Glutamatergic neuron (in vitro differentiated cells): ENCODE results near the gene GRID1. TPM values are rescaled to one million over a fixed set of nuclear protein-coding genes. Genes with fewer than 3 reads are reported as not detected.

Source experiments
- DNase-seq: peaks from one replicate; pipeline ENCODE4 v3.0.0; 2022
- H3K27ac Mint-ChIP-seq: one replicate; pipeline ENCODE4 v1.8.0; 2020; ENCODE audit warnings: mild to moderate bottlenecking, mixed read lengths, inconsistent platforms; ENCODE audit not compliant: unreplicated experiment
- H3K27me3 Mint-ChIP-seq: one replicate; pipeline ENCODE4 v1.8.0; 2020; ENCODE audit warnings: mild to moderate bottlenecking, moderate library complexity, mixed read lengths, inconsistent platforms; ENCODE audit not compliant: unreplicated experiment
- H3K36me3 Mint-ChIP-seq: one replicate; pipeline ENCODE4 v1.8.0; 2020; ENCODE audit warnings: mild to moderate bottlenecking, mixed read lengths, inconsistent platforms; ENCODE audit not compliant: unreplicated experiment
- H3K4me1 Mint-ChIP-seq: one replicate; pipeline ENCODE4 v1.8.0; 2020; ENCODE audit warnings: mild to moderate bottlenecking, low read depth, mixed read lengths, inconsistent platforms; ENCODE audit not compliant: unreplicated experiment
- H3K4me3 Mint-ChIP-seq: one replicate; pipeline ENCODE4 v1.8.0; 2020; ENCODE audit warnings: mild to moderate bottlenecking, mixed read lengths, inconsistent platforms; ENCODE audit not compliant: unreplicated experiment
- H3K9me3 Mint-ChIP-seq: one replicate; pipeline ENCODE4 v1.8.0; 2020; ENCODE audit warnings: mild to moderate bottlenecking, moderate library complexity, mixed read lengths, inconsistent platforms; ENCODE audit not compliant: unreplicated experiment
- CTCF ChIP-seq: fragments of 200-600 bp; sonication (generic); IDR thresholded peaks from one replicate; pipeline ENCODE4 v1.5.0; 2021; ENCODE audit not compliant: partially characterized antibody, unreplicated experiment
- total RNA-seq: library from RNA; stranded (reverse); fragmentation: NEBNext Ultra II Directional; extraction: Animal tissue kit (Norgen Biotek cat#: 25700); gene quantifications from one replicate; pipeline ENCODE4 v1.2.1, GENCODE V29; 2021; ENCODE audit not compliant: unreplicated experiment

Gene GRID1
- total RNA-seq, 1 donor from 2014 or later: 8.0 TPM

GRCh38 chr10:86067436-86068050 lies 299.1 kb downstream of the GRID1 start:
- Mint-ChIP-seq H3K27me3 (peaks cover 6% of the 10 kb centered on the region), H3K4me3 (no peak overlapping the region), H3K9me3 (no peaks in the 10 kb centered on the region), H3K27ac (no peak overlapping the region), H3K4me1 (no peaks in the 10 kb centered on the region), H3K36me3 (no peaks in the 10 kb centered on the region)
- no peak for DNase-seq
- TF ChIP-seq CTCF: no peak

- Mint-ChIP-seq H3K36me3 (no peaks in the 10 kb centered on the region), H3K4me3 (no peak overlapping the region), H3K9me3 (no peaks in the 10 kb centered on the region), H3K4me1 (peaks cover 3% of the 10 kb centered on the region), H3K27ac (no peak overlapping the region), H3K27me3 (peaks cover 6% of the 10 kb centered on the region)
- no peak for TF ChIP-seq CTCF
- no peak for DNase-seq
Observed at GRCh38 chr10:86066696-86067095, 299.9 kb downstream of the GRID1 start.

- Mint-ChIP-seq H3K27ac (no peak overlapping the region), H3K4me1 (peaks cover 11% of the 10 kb centered on the region), H3K36me3 (no peaks in the 10 kb centered on the region), H3K9me3 (no peaks in the 10 kb centered on the region), H3K4me3 (no peak overlapping the region), H3K27me3 (peaks cover 3% of the 10 kb centered on the region)
- DNase-seq: no peak
- TF ChIP-seq CTCF: no peak
Observed at GRCh38 chr10:86065711-86066251, 300.8 kb downstream of the GRID1 start.

GRCh38 chr10:86064931-86065662 lies 301.5 kb downstream of the GRID1 start:
- no peak for DNase-seq
- Mint-ChIP-seq H3K4me3 (no peak overlapping the region), H3K27me3 (peaks cover 3% of the 10 kb centered on the region), H3K9me3 (no peaks in the 10 kb centered on the region), H3K27ac (no peak overlapping the region), H3K4me1 (peaks cover 11% of the 10 kb centered on the region), H3K36me3 (no peaks in the 10 kb centered on the region)
- no peak for TF ChIP-seq CTCF

GRCh38 chr10:86064219-86064618 lies 302.4 kb downstream of the GRID1 start:
- Mint-ChIP-seq H3K4me3 (no peak overlapping the region), H3K27ac (no peak overlapping the region), H3K4me1 (peaks cover 11% of the 10 kb centered on the region), H3K27me3 (peaks cover 3% of the 10 kb centered on the region), H3K9me3 (no peaks in the 10 kb centered on the region), H3K36me3 (no peaks in the 10 kb centered on the region)
- no peak for TF ChIP-seq CTCF
- no peak for DNase-seq
